Non-pigmented ciliary epithelial cell (primary cell): Measurements from ENCODE around the gene CLDN25.
A peak's percentile ranks its signal among the peaks of the same experiment; 100 is the strongest.
"Not testable (repeated sequence)": the region's sequence is repeated elsewhere in the genome, so short reads cannot be mapped to it uniquely, and the experiment has no call there.

Experiments
- DNase-seq: peaks from one replicate; pipeline ENCODE4 v3.0.0-alpha.2; 2010; ENCODE audit warnings: low read depth

The CLDN25 gene

GRCh38 chr11:113779496-113779895 lies at the start of gene CLDN25:
Gene CLDN25 (plus strand): TSS chr11:113779796. CDS start chr11:113779796, 0 bp downstream.
- no peak for DNase-seq

GRCh38 chr11:113730887-113731726 lies 48.5 kb upstream of the CLDN25 start:
- peak; percentile 31 for DNase-seq

GRCh38 chr11:113732092-113732491 lies 47.5 kb upstream of the CLDN25 start:
- no peak for DNase-seq

GRCh38 chr11:113736323-113736722 lies 43.3 kb upstream of the CLDN25 start:
- no peak for DNase-seq

- DNase-seq: no peak
Measured at GRCh38 chr11:113752932-113753331, 26.7 kb upstream of the CLDN25 start.

GRCh38 chr11:113760241-113760640 lies 19.4 kb upstream of the CLDN25 start:
- no peak for DNase-seq

GRCh38 chr11:113763040-113763439 lies 16.6 kb upstream of the CLDN25 start:
- DNase-seq: not testable (repeated sequence)

GRCh38 chr11:113764527-113765219 lies 14.9 kb upstream of the CLDN25 start:
- no peak for DNase-seq

GRCh38 chr11:113771964-113772363 lies 7.6 kb upstream of the CLDN25 start:
- no peak for DNase-seq

- DNase-seq: no peak
Measured at GRCh38 chr11:113773092-113773415, 6.5 kb upstream of the CLDN25 start.

- peak; percentile 84 for DNase-seq
Measured at GRCh38 chr11:113773416-113774173, 6.0 kb upstream of the CLDN25 start, which contains the start of gene ZW10. Gene ZW10 (minus strand): TSS chr11:113773692. CDS start chr11:113773666, 26 bp downstream.

- no peak for DNase-seq
Measured at GRCh38 chr11:113774174-113774503, 5.5 kb upstream of the CLDN25 start.

GRCh38 chr11:113778111-113778910 lies 1.3 kb upstream of the CLDN25 start:
- no peak for DNase-seq

- no peak for DNase-seq
Measured at GRCh38 chr11:113781682-113782081, 2.1 kb downstream of the CLDN25 start.

GRCh38 chr11:113782134-113782533 lies 2.5 kb downstream of the CLDN25 start:
- no peak for DNase-seq

- DNase-seq: not testable (repeated sequence)
Measured at GRCh38 chr11:113789016-113789415, 9.4 kb downstream of the CLDN25 start.

GRCh38 chr11:113789675-113790320 lies 10.2 kb downstream of the CLDN25 start:
- DNase-seq: no peak

- no peak for DNase-seq
Measured at GRCh38 chr11:113796663-113797259, 17.2 kb downstream of the CLDN25 start.

- no peak for DNase-seq
Measured at GRCh38 chr11:113802621-113803020, 23.0 kb downstream of the CLDN25 start.

- no peak for DNase-seq
Measured at GRCh38 chr11:113805640-113806039, 26.0 kb downstream of the CLDN25 start.

GRCh38 chr11:113806406-113806805 lies 26.8 kb downstream of the CLDN25 start:
- DNase-seq: peak; percentile 2
